Suppressor macrophage treated with lipopolysaccharide for 1 hour (primary cell): Measurements from ENCODE around the gene SLC19A1.

Experiments used
- DNase-seq, 3 donors: peaks; one replicate each; pipeline ENCODE4 v3.0.0-alpha.2; 2020 to 2022

SLC19A1 gene

DNA sequence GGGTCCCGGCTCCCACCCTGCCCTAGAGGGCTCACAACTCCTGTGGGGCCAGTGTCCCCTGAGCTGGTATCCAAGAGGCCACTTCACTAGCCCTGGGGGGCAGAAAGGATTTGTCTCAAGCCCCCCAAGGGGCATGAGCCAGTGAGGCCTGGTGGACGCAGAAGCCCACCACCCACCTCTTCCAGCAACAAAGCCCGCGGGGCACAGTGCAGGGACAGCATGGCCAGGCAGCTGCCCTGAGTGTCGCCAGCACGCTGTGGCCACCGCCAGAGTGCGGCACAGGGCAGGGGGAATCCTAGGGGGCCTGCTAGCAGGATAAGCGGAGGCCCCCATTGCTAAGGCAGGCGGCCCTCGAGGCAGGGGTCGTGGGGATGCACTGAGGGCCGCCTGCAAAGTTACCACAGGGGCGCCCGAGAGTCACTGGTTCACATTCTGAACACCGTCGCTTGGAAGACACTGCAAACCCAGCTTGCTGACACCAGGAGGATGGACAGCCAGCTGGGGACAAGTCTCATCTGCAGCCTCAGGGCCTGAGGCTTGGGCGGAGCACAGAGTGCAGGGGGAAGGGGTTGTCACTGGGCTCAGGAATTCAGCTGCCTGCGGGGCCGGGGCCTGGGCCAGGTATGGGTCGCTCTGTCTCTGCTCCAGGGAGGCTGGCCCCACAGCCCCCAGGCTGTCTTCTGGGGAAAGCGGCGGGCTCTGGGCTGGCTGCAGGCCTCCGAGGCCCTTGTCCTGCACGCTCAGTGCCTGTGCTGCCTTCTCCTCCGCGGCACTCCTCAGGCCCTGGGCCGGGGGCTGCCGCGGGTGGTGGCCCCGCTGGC, 26.8 kb downstream of the SLC19A1 start:
- DNase-seq = no peak

DNA sequence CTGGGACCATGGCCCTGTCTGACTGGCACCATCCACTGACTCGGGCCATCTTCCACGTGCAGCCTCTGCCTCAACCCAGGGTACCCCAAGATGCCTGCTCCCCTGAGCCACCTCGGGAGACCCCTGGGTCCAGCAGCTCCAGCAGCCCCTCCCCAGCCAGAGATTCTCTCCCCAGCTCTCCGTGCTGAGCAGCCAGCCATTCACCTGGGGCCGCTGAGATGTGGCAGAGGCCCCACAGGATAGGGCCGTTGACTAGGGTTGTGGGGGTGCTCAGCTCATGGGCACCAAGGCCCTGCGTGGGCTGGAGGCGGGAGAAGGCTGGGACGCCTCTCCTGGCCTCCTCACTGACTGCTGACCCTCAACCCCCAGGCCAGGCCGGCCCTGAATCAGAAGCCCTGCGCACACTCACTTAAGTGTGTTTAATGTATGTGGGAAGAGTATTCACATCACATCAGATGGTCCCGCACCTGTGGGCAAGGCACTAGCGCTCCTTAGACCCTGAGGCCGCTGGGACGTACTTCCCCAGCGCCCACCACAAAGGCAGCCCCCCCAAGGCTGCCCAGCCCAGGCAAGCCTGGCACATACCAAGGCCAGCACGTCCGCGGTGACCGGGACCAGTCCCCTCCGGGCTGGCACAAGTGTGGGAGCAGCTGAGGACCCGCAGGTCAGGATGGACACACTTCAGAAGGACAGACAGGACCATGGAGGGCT, 27.8 kb downstream of the SLC19A1 start:
- DNase-seq = no peak

DNA sequence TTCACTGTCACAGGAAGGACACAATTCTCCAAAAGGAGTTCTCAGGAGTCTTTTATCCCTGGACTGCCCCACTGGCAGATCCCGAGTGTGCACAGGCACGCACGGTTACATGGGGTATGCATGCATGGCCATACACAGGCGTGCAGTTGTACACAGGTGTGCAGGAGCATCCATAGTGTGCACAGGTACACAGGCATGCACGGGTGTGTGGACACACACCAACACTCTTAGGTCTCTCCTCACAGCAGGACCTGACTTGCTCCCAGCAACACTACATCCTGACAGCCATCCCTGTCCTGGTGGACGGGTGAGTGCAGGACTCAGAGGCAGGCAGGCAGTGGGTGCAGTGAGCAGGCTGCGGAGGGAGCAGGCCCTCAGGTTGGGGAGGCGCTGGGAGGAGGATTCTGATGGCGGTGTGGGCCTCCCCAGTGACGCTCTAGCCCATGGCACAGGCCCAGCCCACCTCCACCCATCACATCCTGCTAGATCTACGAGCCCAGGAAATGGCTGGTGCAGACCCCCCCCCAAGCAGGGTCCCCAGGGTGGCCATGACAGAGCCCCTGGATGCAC, 28.4 kb downstream of the SLC19A1 start:
- DNase-seq = no peak

DNA sequence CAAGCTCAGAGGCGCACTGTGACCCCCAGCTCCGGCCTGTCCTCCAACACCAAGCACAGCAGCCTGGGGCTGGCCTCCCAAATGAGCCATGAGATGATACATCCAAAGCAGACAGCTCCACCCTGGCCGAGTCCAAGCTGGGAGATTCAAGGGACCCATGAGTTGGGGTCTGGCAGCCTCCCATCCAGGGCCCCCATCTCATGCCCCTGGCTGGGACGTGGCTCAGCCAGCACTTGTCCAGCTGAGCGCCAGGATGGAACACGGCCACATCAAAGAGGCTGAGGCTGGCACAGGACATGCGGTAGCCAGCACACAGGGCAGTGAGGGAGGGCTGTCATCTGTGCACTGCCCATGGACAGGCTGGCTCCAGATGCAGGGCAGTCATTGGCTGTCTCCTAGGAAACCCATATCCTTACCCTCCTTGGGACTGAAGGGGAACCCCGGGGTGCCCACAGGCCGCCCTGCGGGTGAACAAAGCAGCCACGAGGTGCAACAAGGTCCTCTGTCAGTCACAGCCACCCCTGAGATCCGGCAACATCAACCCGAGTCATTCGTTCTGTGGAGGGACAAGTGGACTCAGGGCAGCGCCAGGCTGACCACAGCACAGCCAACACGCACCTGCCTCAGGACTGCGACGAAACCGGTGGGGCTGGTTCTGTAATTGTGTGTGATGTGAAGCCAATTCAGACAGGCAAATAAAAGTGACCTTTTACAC, 29.1 kb downstream of the SLC19A1 start:
- DNase-seq = no peak

DNA sequence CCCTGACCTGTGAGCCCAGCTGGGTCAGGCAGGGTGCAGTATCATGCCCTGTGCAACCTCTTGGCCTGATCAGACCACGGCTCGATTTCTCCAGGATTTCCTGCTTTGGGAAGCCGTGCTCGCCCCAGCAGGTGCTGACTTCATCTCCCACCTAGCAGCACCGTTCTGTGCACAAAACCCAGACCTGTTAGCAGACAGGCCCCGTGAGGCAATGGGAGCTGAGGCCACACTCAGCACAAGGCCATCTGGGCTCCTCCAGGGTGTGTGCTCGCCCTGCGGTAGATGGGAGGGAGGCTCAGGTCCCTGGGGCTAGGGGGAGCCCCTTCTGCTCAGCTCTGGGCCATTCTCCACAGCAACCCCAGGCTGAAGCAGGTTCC, 29.6 kb downstream of the SLC19A1 start:
- DNase-seq = no peak

DNA sequence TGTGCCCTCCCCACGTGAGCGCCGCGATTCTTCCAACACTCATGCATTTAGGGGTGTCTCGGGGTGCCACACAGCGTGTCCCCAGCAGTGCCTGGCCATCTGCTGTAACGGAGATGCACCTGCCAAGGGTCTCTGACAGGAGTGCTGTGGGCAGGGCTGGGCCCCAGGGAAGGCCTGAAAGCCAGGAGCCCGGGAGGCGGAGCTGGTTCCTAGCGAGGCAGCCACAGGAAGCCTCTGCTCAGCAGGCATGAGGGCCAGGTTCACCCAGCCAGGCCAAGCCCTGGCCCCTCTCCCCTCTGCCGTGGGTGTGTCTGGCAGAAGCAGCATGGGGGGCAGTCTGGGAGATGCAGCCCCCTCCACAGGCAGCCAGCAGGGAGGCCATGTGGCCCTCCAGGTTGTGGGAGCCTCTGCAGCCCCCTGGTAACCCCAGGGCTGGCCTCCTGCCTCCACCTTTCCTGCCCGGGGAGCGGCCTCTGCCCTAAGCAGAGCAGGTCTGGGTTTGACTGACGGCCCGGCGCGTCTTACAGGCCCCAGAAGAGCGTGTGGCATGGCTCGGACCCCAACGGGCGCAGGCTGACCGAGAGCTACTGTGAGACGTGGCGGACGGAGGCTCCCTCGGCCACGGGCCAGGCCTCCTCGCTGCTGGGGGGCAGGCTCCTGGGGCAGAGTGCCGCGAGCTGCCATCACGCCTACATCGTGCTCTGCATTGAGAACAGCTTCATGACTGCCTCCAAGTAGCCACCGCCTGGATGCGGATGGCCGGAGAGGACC, 30.4 kb downstream of the SLC19A1 start:
- DNase-seq = no peak

DNA sequence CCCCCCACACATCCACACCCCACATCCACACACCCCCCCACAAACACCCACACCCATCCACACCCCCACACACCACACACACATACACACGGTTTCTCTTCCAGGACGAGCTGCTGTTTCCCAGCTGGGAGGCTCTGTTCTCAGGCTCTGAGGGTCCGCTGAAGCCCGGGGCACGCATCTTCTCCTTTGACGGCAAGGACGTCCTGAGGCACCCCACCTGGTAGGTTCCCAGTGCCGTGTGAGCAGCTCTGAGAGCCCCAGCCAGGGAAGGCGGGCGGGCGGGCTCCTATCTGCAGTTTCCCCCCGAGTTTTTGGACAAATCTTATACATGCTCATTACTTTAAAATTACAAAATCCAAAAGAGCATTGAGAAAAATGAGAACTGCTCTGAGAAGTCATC, 31.2 kb downstream of the SLC19A1 start:
- DNase-seq = no peak

DNA sequence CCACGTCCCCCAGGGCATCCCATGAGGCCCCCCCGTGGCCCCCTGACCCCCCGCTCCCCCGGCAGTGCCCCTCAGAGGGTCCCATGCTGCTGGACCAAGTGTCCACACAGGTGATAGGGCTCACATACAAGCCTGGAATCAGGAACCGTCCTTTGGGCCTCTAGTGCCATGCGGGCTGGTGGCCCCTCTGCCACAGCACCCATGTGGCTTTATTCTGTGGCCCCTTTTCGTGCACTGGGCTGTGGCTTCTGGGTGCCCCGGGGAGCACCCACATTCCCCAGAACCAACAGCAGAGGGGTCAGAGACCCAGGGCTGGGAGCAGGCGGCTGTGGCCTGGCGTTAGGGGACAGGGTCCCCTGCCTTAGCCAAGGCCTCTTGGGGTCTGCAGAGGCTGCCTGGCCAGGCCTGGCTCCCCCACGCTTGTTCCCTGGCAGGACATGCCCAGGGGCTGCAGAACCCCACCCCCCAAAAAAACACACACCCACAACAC, 31.7 kb downstream of the SLC19A1 start:
- no peak for DNase-seq

DNA sequence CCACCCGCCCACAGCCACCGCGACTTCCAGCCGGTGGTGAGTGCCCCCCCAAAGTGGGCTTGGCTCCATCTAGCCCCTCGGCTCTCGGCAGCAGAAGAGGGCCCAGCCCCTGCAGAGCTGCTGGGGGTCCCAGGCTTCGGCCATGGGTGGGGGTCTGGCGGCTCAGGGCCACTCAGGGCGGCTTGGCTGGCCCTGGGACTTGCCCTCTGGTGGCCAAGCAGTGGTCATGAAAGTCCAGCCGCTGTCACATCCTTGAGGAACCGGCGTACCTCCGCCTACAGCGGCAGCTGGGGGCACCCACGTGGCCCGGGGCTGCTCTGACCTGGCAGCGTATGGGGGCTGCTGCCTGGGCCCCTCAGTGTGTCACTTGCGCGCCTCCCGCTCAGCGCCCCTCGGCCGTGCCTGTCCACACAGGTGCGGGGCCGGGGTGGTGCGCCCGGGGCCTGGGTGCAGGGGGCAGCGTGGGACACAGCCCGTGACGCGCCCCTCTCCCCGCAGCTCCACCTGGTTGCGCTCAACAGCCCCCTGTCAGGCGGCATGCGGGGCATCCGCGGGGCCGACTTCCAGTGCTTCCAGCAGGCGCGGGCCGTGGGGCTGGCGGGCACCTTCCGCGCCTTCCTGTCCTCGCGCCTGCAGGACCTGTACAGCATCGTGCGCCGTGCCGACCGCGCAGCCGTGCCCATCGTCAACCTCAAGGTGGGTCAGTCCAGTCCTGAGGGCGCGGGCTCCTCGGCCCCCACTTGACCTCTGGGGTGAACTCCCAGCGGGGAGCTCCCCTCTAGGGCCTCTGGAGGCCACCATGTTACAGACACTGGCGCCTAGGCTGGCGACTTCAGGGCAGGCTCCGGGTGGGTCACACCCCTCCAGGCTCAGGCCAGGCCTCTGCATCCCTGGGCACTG, 32.4 kb downstream of the SLC19A1 start:
- DNase-seq = no peak

DNA sequence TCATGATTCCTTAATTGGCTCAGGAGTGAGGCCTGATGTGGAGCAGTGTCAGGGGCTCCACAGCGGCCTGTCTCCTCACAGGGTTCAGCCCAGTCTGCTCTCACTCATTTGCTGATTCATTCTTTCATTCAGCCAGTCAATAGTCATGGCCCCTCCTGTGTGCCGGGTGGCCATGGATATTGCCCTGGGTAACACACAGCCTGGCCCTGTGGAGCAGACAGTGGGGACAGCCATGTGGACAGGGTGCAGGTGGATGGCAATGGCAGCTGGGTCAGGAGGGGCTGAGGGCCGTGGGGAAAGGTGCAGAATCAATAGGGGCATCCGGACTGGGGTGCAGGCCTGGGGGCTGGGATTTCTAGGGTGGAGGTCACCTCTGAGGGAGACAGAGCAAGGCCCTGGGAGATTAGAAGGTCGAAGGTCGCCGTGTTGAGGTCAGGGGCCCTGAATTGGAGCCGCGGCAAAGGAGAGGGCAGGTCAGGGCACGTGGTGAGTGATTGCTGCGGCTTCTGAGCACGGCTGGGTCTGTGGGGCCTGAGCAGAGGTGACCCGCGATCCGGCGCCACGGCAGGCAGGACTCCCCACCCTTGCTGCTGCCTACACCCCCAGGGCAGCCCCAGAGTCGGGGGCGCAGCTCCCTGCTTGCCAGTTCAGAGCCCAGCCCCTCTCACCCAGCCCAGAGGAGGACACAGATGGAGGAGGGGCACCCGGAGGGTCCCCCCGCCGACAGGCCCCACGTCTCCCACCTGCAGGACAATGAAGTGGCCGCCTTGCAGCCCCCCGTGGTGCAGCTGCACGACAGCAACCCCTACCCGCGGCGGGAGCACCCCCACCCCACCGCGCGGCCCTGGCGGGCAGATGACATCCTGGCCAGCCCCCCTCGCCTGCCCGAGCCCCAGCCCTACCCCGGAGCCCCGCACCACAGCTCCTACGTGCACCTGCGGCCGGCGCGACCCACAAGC, 33.4 kb downstream of the SLC19A1 start:
- no peak for DNase-seq

DNA sequence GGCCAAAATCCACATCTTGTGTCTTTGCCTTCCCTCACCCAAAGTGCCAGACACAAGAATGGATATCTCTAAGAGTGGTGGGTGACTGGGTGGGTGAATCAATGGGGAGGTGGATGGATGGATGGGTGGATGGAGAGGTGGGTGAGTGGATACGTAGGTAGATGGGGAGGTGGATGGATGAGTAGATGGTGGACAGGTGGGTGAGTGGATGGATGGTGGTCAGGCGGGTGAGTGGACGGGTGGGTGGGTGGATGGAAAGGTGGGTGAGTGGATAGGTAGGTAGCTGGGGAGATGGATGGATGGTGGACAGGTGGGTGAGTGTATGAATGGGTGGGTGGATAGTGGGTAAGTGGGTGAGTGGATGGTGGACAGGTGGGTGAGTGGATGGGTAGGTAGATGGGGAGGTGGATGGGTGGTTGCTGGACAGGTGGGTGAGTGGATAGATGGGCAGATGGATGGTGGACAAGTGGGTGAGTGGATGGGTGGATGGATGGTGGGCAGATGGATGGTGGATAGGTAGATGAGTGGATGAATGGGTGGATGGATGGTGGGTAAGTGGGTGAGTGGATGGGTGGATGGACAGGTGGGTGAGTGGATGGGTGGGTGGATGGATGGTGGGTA, 34.2 kb downstream of the SLC19A1 start:
- no peak for DNase-seq

DNA sequence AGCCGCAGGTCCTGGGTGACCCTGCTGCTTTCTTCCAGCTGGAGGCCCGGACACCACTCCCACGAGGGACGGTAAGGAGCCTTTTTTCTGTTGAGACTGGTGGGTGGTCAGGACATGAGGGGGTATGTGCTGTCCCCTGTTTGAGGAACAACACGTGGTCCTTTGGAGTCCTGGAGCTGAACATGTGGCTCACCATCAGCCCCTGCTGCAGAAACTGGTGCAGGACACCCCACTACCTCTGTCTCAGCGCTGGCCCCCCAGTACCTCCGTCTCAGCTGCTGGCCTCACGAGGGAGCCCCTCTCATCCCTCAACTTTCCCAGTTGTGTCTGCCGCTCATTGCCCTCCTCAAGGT, 34.7 kb downstream of the SLC19A1 start:
- DNase-seq = no peak

DNA sequence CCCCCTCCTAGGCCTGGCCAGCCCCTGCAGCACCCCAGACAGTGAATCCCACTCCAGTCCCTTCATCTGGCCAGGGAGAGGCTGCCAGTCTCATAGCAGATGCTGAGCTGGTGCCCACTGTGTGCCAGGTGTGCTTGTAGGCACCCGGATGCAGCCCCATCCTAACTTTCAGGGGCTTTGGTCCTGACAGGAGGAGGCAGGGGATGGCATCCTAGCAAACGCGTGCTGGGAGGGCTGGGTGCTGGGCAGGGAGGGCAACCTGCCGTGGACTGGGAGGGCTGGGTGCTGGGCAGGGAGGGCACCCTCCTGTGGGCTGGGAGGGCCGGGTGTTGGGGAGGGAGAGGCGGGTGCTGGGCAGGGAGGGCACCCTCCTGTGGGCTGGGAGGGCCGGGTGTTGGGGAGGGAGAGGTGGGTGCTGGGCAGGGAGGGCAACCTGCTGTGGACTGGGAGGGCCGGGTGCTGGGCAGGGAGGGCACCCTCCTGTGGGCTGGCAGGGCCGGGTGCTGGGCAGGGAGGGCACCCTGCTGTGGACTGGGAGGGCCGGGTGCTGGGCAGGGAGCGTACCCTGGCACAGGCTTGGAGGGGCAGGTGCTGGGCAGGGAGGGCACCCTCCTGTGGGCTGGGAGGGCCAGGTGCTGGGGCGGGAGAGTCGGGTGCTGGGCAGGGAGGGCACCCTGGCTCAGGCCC, 35.3 kb downstream of the SLC19A1 start:
- DNase-seq = no peak

DNA sequence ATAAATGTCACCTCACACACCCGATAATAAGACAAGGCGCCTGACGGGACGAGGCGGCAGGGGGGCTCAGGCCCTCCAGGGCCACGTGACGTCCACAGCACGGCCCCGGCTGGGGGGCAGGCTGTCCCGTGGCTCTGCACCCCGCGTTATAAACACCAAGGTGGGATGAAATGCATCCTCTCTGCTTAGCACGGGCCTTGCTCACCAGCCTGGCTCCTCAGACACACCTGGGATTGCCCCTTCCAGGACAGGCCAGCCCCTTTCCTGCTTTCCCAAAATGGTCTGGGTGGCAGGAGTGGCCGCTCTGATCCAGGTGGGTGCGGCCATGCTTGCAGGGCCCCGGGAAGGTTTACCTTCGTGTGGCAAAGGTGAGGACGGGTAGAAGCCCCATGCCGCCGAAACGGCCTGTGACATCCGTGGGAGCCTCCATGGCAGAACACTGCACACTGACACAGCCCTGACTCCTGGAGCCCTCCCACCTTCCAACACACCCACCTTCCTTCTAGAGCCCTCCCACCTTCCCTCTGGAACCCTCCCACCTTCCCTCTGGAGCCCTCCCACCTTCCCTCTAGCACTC, 35.9 kb downstream of the SLC19A1 start:
- DNase-seq = no peak

DNA sequence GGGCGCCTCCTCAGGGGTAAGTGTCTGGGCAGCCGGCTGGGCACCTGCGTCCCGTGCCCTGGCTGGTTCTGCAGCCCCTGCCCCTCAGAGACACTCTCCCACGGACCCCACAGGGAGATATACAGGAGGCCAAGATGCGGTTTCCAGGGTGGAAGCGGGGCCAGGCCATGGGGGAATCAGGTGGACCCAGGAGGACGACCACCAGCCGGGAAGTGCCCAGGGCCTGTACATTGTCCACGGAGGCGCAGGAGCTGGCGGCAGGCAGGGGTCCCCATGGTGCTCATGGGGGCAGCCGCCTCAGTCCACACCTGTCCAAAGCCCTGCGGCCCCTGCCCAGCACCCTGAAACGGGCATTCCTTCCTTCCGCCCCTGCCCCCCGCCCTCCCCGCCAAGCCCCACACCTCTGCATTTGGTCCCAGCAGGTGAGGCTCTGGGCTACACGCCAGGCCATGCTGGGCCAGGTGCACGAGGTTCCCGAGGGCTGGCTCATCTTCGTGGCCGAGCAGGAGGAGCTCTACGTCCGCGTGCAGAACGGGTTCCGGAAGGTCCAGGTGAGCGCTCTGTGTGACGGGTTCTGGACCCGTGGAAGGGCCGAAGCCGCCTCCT, 36.7 kb downstream of the SLC19A1 start:
- DNase-seq = no peak

DNA sequence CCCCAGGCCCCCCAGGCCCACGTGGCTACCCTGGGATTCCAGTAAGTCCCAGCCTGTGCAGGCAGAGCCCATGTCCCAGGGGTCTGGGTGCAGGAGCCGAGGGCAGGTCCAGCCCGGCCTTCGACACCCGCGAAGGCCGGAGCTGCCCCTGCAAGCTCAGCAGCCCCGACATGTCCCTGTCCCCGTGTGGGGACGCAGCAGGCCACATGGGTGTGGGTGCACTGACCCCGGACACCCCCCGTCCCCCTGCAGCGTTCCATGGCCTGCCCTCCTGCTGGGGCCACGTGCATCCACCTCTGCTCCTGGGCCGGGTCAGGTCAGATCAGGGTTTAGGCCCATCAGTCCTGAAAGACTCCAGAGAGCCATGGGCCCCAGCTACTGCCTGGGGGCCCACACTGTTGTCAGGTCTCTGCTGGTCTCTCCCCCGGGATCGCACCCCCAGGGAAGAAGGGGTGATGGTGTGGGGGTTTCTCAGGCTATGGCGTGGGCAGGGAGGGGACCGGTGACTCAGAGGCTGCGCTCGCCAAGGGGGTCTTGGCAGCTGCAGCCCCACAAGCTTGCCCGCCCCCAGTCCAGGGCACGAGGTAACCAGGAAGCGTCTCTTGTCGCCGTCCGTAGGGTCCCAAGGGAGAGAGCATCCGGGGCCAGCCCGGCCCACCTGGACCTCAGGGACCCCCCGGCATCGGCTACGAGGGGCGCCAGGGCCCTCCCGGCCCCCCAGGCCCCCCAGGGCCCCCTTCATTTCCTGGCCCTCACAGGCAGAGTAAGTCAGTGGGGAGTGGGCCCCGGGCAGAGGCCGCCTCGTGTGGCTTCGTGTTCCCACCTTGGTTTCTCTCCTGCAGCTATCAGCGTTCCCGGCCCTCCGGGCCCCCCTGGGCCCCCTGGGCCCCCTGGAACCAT, 37.5 kb downstream of the SLC19A1 start:
- DNase-seq = no peak

DNA sequence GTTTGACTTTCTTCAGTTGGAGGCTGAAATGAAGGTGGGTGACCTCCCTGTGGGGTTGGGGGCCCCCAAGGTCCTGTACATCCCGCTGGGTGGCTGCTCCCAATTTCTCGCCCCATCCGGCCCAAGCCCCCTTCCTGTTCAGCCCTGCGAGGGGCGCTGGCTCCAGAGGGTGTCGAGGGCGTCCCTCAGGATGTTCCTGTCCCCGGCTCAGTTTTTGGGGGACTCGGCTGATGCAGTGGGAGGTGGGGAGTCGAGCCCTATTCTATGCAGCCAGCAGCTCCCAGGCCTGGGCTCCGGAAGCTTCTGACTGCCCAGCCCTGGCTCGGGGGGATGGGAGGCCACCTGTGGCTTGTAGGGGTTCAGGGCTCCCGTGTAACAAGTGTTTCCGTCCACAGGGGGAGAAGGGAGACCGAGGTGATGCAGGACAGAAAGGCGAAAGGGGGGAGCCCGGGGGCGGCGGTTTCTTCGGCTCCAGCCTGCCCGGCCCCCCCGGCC, 38.2 kb downstream of the SLC19A1 start:
- DNase-seq = no peak
